Rectal smooth muscle tissue (tissue), 1 donor: ENCODE results near the gene PIGV.
"Not testable (repeated sequence)": the region's sequence is repeated elsewhere in the genome, so short reads cannot be mapped to it uniquely, and the experiment has no call there.

ENCODE experiments used
- H3K27ac ChIP-seq: one replicate; pipeline ENCODE4 v1.7.0; 2013; ENCODE audit warnings: low read depth, low read length, inconsistent platforms
- H3K27me3 ChIP-seq: one replicate; pipeline ENCODE4 v1.7.0; 2013; ENCODE audit warnings: low read length; ENCODE audit not compliant: control insufficient read depth, insufficient read depth
- H3K36me3 ChIP-seq: one replicate; pipeline ENCODE4 v1.7.0; 2013; ENCODE audit warnings: low read length; ENCODE audit not compliant: control insufficient read depth, insufficient read depth
- H3K4me1 ChIP-seq: one replicate; pipeline ENCODE4 v1.7.0; 2013; ENCODE audit warnings: low read length; ENCODE audit not compliant: control insufficient read depth, insufficient read depth
- H3K4me3 ChIP-seq: one replicate; pipeline ENCODE4 v1.7.0; 2013; ENCODE audit warnings: low read length
- H3K9ac ChIP-seq: one replicate; pipeline ENCODE4 v1.7.0; 2013; ENCODE audit warnings: low read length

Gene PIGV

GRCh38 chr1:26831546-26832248, 43.9 kb downstream of the PIGV start:
- Histone ChIP-seq H3K9ac (no peak overlapping the region), H3K4me1 (peaks cover 4% of the 10 kb centered on the region), H3K4me3 (no peak overlapping the region), H3K36me3 (peaks cover 29% of the 10 kb centered on the region), H3K27ac (no peak overlapping the region), H3K27me3 (no peaks in the 10 kb centered on the region)

GRCh38 chr1:26832249-26832960, 44.7 kb downstream of the PIGV start:
- no peak overlapping the region for H3K4me3 ChIP-seq
- no peak overlapping the region for H3K9ac ChIP-seq
- H3K27me3 ChIP-seq: no peaks in the 10 kb centered on the region
- peaks cover 4% of the 10 kb centered on the region for H3K4me1 ChIP-seq
- H3K36me3 ChIP-seq: peaks cover 29% of the 10 kb centered on the region
- H3K27ac ChIP-seq: no peak overlapping the region

- Histone ChIP-seq H3K4me3 (peak overlapping the region; percentile 9), H3K9ac (peak overlapping the region; percentile 42), H3K27me3 (no peaks in the 10 kb centered on the region), H3K36me3 (peaks cover 29% of the 10 kb centered on the region), H3K27ac (no peak overlapping the region), H3K4me1 (no peaks in the 10 kb centered on the region)
These were observed 46.0 kb downstream of the PIGV start for GRCh38 chr1:26833432-26834405.

- not testable (repeated sequence) for H3K4me1 ChIP-seq, H3K27ac ChIP-seq
- H3K36me3 ChIP-seq: peaks cover 24% of the 10 kb centered on the region
These were observed 49.9 kb downstream of the PIGV start for GRCh38 chr1:26837665-26838064.

GRCh38 chr1:26838474-26839338, 51.0 kb downstream of the PIGV start:
- Histone ChIP-seq H3K27ac (no peak overlapping the region), H3K4me1 (no peaks in the 10 kb centered on the region), H3K9ac (no peak overlapping the region), H3K4me3 (no peak overlapping the region), H3K27me3 (no peaks in the 10 kb centered on the region), H3K36me3 (peaks cover 14% of the 10 kb centered on the region)

More at GRCh38 chr1:26837665-26838064, 49.9 kb downstream of the PIGV start:
- H3K4me3 ChIP-seq, H3K27me3 ChIP-seq, H3K9ac ChIP-seq: not testable (repeated sequence)

- no peak overlapping the region for H3K4me3 ChIP-seq
- no peaks in the 10 kb centered on the region for H3K4me1 ChIP-seq
- no peak overlapping the region for H3K27ac ChIP-seq
- H3K27me3 ChIP-seq: no peaks in the 10 kb centered on the region
- H3K9ac ChIP-seq: no peak overlapping the region
- H3K36me3 ChIP-seq: peaks cover 8% of the 10 kb centered on the region
These were observed 51.6 kb downstream of the PIGV start for GRCh38 chr1:26839339-26839722.

GRCh38 chr1:26839779-26840178, 52.0 kb downstream of the PIGV start:
- H3K4me1 ChIP-seq: no peaks in the 10 kb centered on the region
- no peak overlapping the region for H3K4me3 ChIP-seq
- no peaks in the 10 kb centered on the region for H3K27me3 ChIP-seq
- no peak overlapping the region for H3K27ac ChIP-seq
- H3K9ac ChIP-seq: no peak overlapping the region
- H3K36me3 ChIP-seq: peaks cover 5% of the 10 kb centered on the region

- Histone ChIP-seq H3K36me3 (peaks cover 2% of the 10 kb centered on the region), H3K9ac (no peak overlapping the region), H3K27me3 (no peaks in the 10 kb centered on the region), H3K27ac (no peak overlapping the region), H3K4me1 (peaks cover 14% of the 10 kb centered on the region), H3K4me3 (no peak overlapping the region)
These were observed 56.9 kb downstream of the PIGV start for GRCh38 chr1:26844424-26845196.

- not testable (repeated sequence) for H3K4me3 ChIP-seq, H3K27me3 ChIP-seq, H3K9ac ChIP-seq, H3K27ac ChIP-seq
- Histone ChIP-seq H3K4me1 (peaks cover 14% of the 10 kb centered on the region), H3K36me3 (peaks cover 25% of the 10 kb centered on the region)
These were observed 60.1 kb downstream of the PIGV start for GRCh38 chr1:26847826-26848225.
